GM19372 (cell line): Measurements from ENCODE around the gene RHO.
"Not testable (repeated sequence)": the region's sequence is repeated elsewhere in the genome, so short reads cannot be mapped to it uniquely, and the experiment has no call there.

ENCODE experiments used
- ATAC-seq: cut with Tn5 transposase; IDR thresholded peaks from one replicate; pipeline ENCODE4 v1.9.1; 2021; ENCODE audit warnings: mild to moderate bottlenecking, low read depth, moderate library complexity; ENCODE audit not compliant: unreplicated experiment

RHO gene

DNA sequence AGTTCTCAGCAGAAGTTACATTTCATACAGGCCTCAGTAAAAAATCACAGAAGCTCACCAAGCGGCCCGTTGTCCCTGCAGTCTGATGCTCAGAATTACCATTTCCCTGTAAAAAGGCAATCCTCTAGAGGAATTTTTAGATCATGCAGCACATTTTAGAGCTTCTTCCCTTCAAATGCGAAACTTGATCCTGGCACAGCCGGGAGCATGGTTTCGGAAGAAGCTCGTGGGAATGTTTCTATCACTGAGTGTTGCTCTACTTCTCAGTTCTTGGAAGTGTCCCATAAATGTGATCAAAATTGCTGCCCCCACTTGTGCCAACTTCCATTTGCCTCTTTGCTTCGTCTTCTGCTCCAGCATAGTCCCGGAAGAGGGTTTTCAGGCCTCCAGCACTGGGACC is 10.8 kb downstream of the RHO start:
- no peak for ATAC-seq

DNA sequence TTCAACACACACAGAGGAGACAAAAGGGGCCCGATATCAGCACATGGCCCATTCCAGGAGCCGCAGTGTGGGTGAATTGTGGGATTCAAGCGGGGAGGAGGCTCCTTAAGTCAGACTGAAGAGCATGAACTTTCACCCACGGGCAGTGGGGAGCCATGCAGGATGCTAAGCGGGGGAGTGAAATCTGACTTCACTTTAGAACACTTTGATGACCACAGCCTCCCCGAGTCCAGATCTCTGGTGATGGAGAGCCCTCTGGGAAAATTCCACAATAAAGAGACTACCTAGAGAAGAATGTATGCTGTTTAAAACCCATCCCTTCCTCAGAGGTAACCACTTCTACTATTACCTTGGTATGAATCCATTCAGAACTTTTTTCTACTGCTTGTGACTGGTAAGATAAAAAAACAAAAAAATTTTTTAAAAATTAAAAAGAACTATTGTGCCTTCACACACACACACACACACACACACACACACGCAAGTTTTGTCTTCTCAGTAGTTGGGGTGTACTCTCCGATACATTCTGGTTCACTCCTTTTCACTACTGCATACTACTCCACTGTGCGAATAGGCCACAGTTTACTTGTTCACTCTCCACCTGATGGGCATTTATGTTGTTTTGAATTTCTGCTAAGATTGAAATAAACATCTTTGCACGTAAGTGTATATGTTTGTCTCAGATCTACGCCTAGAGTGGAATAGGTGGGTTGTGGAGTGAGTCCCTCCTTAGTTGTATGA is 12.5 kb downstream of the RHO start:
- ATAC-seq = no peak

GRCh38 chr3:129542747-129543146 is 14.3 kb downstream of the RHO start:
- no peak for ATAC-seq

GRCh38 chr3:129543156-129543790 is 14.8 kb downstream of the RHO start, which contains the start of gene H1-8:
Gene H1-8 (plus strand): TSS chr3:129543175. CDS start chr3:129543219, 44 bp downstream.
- no peak for ATAC-seq

- no peak for ATAC-seq
Measured at GRCh38 chr3:129543999-129544398, 15.6 kb downstream of the RHO start.

DNA sequence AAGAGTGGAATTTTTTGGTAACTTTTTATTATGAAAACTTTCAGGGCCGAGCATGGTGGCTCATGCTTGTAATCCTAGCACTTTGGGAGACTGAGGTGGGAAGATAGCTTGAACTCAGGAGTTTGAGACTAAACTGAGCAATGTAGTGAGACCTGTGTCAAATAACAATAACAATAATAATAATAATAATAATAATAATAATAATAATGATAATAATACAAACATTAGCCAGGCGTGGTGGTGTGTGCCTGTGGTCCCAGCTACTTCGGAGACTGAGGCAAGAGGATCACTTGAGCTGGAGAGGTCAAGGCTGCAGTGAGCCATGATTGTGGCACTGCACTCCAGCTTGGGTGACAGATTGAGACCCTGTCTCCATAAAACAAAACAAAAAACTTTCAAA is 17.5 kb downstream of the RHO start:
- not testable (repeated sequence) for ATAC-seq

DNA sequence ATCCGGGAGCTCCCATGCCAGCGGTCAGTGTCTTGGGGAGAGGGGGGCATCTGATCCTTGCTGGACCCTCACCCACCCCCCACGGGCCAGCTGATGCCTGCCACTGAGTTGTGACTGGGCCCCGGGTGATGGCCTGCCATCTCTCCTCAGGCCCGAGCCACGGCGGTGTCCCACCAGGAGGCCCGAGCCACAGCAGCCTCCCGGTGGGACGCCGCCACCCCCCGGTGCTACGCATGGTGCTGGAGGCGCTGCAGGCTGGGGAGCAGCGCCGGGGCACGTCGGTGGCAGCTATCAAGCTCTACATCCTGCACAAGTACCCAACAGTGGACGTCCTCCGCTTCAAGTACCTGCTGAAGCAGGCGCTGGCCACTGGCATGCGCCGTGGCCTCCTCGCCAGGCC is 18.8 kb downstream of the RHO start:
- no peak for ATAC-seq

DNA sequence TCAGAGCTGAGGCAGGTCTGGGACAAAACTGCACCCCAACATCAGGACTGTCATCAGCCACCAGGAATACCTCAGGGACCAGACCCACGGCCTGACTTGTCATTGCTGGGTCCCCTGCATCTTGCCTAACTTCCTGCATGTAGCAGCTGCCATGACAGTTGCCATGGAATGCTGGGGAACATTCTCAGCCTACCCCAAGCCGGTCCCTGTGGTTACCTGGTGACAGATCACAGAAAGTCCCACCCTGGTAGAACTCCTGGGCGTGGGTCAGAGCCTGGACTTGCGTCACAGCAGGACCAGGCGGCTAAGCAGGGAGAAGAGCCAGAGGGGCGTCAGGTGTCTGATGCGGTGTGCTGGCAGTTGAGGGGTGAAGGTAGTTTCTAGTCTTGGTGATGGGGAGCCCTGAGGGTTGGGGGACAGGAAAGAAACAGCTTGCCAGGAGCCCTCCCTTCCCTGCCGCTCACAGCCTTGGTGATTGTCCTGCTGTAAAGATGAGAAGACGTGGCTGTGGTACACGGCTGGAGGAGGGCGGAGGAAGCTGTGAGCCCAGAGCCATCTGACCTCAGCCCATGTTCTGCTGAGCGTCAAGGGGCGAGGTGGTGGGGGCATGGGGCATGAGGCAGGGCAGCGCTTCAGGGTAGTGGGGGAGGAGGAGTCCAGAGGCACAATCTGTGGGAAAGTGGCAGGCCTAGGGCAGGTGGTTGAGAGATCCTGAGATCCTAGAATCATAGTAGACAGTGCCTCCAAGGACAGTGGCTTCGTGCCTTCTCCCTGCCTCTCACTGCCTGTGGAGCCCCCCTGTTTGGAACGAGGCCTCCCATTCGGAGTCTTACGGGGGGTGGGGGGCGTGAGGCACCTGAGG is 19.9 kb downstream of the RHO start:
- ATAC-seq = no peak

- no peak for ATAC-seq
Measured at GRCh38 chr3:129549006-129549800, 20.8 kb downstream of the RHO start.

GRCh38 chr3:129549805-129550204 is 21.4 kb downstream of the RHO start:
- no peak for ATAC-seq

DNA sequence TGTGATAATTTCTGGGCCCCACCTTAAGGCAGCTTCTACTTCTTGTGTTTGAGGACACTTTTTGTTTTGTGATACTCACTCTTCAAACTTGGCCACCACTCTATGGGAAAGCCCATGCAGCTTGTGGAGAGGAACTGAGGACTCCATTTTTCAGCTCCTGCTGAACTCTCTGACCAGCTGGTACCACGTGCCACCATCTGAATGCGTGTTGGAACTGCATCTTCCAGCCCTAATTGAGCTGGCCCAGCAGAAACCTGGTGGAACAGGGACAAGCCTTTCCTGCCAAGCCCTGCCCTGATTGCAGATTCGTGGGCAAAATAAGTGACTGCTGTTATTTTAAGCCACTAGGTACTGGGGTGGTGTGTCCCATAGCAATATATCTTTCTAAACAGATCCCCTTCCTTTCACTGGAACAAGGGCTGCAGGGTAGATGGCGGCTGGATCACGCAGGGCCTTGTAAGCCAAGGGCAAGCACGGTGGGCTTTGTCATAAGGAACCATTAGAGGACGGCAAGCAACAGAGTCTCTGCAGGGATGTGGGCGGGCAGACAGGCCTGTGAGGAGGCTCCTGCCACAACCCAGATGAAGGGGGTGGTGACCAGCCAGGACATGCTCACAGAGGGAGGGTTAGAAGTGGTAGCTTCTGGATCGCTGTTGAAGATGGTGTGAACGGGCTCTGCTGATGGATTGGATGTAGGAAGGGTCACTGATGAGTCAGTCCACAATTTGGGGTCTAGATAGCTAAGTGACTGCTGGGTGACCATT is 24.0 kb downstream of the RHO start:
- ATAC-seq = no peak

DNA sequence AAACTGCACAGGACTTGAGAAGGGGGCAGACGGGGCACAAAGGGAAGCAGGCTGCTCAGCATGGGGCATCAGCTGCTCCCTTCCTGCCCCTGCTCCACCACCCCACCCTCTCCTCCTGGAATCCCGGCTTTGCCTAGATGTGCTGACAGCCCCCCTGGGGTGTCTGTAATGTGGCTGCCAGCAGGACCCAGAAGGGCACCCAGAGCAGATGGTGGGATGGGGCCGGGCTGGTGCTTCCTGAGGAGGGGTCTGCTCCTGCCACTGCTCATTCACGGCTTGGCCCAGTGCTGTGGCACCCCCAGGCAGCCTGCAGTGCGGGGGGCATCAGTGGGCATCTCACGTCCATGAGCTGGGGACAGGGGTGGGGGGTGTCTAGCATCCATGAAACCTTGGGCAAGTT is 24.7 kb downstream of the RHO start:
- ATAC-seq = no peak

GRCh38 chr3:129553719-129554118 is 25.3 kb downstream of the RHO start:
- no peak for ATAC-seq

- no peak for ATAC-seq
Measured at GRCh38 chr3:129554356-129555152, 26.1 kb downstream of the RHO start.

DNA sequence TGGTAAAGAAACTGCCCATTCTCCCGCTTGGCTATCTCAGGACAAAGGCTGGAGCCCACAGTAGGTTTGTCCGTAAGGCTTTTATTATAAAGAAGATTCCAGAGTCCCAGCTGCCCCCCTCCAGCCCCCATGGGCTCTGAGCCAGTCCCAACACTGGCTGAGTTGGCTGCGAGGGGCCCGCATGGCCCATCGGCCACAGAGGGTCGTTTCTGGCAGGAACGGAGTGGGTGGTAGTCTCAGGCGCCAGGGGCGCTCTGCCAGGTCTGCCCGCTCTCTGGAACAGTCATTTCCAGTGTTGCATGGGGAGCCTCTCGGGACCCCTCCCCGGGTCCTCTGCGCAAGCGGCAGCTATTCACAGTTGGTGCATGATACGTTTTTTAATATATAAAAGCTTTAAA is 26.7 kb downstream of the RHO start:
- ATAC-seq = no peak

DNA sequence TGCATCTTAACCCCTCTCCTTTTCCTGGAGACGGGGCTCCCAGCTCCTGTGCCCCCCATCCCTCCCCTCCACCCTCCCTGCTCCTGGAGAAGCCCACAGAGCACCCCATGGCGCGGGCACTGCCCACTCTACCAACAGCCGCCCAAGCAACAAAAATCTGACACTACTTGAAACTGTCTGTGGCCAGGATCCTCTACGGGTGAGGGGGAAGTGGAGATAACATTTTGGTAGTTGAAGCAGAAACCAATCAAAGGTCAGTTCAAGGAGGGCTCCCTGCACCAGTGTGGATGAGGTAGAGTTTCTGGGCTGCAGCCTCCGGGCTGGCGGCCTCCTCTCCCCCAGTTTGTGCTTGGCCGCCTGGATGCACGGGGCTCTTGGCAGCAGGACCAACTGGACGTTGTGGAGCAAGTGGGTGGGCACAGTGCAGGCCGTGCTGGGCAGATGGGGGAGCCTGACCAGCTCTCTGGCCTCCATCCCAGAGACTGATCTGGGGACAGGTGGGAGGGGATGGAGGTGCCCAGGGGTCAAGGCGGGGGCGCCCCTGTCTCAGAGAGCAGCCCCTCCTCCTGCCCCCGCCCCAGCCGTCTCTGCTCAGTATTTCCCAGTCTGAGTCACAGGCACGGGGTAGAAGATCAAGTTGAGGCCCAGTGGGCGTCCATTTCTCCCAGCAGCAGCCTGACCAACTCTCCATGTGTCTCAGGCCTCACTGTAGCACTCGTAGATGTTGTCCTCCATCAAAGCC is 27.3 kb downstream of the RHO start:
- no peak for ATAC-seq

DNA sequence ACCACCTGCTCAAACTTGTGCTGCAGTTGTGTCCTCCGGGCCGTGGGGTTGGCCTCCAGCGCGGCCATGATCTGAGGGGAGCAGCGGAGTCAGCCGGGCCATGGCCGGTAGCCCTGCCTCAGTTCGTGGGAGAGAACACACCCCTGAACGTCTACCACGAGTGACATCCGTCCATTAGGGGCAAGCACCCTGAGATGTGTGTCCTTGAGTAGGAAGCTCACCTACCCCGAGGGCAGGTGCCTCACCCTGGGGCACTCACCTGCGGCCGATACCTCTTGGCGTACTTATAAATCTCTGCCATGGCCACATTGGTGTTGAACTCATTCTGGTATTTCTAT is 27.9 kb downstream of the RHO start:
- ATAC-seq = no peak

- ATAC-seq = no peak
Measured at GRCh38 chr3:129556890-129557547, 28.6 kb downstream of the RHO start.
